ENCODE data around the gene EEF1AKMT4. TPM values are rescaled to one million over a fixed set of nuclear protein-coding genes. Genes with fewer than 3 reads are reported as not detected.

EEF1AKMT4 gene
- total RNA-seq, 2 experiments from 2014 or later: 18.8 TPM

- Histone ChIP-seq H3K4me3 (ENCODE audit: low read depth, low read length, poor library complexity, severe bottlenecking) (no peak overlapping the region), H2AFZ (ENCODE audit: low read length) (no peak overlapping the region), H3K9me2 (ENCODE audit: insufficient read depth, low read length) (no peaks in the 10 kb centered on the region), H4K20me1 (ENCODE audit: insufficient read depth, low read length) (no peaks in the 10 kb centered on the region), H3K9me3 (ENCODE audit: low read length) (no peaks in the 10 kb centered on the region), H3K4me2 (ENCODE audit: low read length) (no peak overlapping the region), H3K27ac (ENCODE audit: low read depth, low read length, poor library complexity, severe bottlenecking) (no peak overlapping the region), H3K4me1 (ENCODE audit: insufficient read depth, low read length, poor library complexity, severe bottlenecking) (no peaks in the 10 kb centered on the region), H3K79me2 (ENCODE audit: insufficient read depth, low read depth, low read length) (no peaks in the 10 kb centered on the region), H3K36me3 (ENCODE audit: insufficient read depth, low read length) (no peaks in the 10 kb centered on the region)
- intact Hi-C loops (cut with micrococcal nuclease; ENCODE audit: unreplicated experiment): no loop called here
- TF ChIP-seq CTCF (conservative IDR thresholded peaks at IDR 0.05; ENCODE audit: low read length): no peak
- no peak for TF ChIP-seq EZH2phosphoT487 (IDR thresholded peaks at IDR 0.05; ENCODE audit: borderline replicate concordance, low read depth, low read length)
- DNase-seq (ENCODE audit: low spot score): no peak
- BruUV-seq (replicated peaks): no TSS peak
- POLR2A ChIA-PET: interaction anchor here (0.6 to 0.7 kb wide), 2 partner anchors 86 to 312 kb away, joined by 4 read pairs; partner anchors contain the start of gene ABCF3
- CTCF ChIA-PET (ENCODE audit: unreplicated experiment): no interaction called here
Observed at GRCh38 chr3:184272269-184272668, 22.8 kb downstream of the EEF1AKMT4 start.

- no peak for DNase-seq (ENCODE audit: low spot score)
- no peak overlapping the region for H3K27ac ChIP-seq (ENCODE audit: low read depth, low read length, poor library complexity, severe bottlenecking)
- intact Hi-C loops (cut with micrococcal nuclease; ENCODE audit: unreplicated experiment): no loop called here
- no peak overlapping the region for H3K4me2 ChIP-seq (ENCODE audit: low read length)
- BruUV-seq (replicated peaks): no TSS peak
- CTCF ChIA-PET (ENCODE audit: unreplicated experiment): no interaction called here
- no peak overlapping the region for H2AFZ ChIP-seq (ENCODE audit: low read length)
- no peaks in the 10 kb centered on the region for H3K9me3 ChIP-seq (ENCODE audit: low read length)
- no peaks in the 10 kb centered on the region for H3K36me3 ChIP-seq (ENCODE audit: insufficient read depth, low read length)
- no peaks in the 10 kb centered on the region for H3K9me2 ChIP-seq (ENCODE audit: insufficient read depth, low read length)
- no peaks in the 10 kb centered on the region for H3K4me1 ChIP-seq (ENCODE audit: insufficient read depth, low read length, poor library complexity, severe bottlenecking)
- no peak overlapping the region for H3K4me3 ChIP-seq (ENCODE audit: low read depth, low read length, poor library complexity, severe bottlenecking)
- POLR2A ChIA-PET: no interaction called here
- TF ChIP-seq EZH2phosphoT487 (IDR thresholded peaks at IDR 0.05; ENCODE audit: borderline replicate concordance, low read depth, low read length) (no peak), CTCF (conservative IDR thresholded peaks at IDR 0.05; ENCODE audit: low read length) (no peak)
- H3K79me2 ChIP-seq (ENCODE audit: insufficient read depth, low read depth, low read length): no peaks in the 10 kb centered on the region
- no peaks in the 10 kb centered on the region for H4K20me1 ChIP-seq (ENCODE audit: insufficient read depth, low read length)
Observed at GRCh38 chr3:184275381-184275701, 25.9 kb downstream of the EEF1AKMT4 start.

GRCh38 chr3:184275961-184276910, 26.8 kb downstream of the EEF1AKMT4 start, which contains the start of gene ECE2:
Gene ECE2, plus strand, starts transcription at chr3:184276022. Its CDS starts 132 bp downstream, at chr3:184276154.
- no peak within 1 kb of the TSS for H2AFZ ChIP-seq (ENCODE audit: low read length)
- POLR2A ChIA-PET: no interaction called here
- no peaks in the 10 kb centered on the region for H3K9me2 ChIP-seq (ENCODE audit: insufficient read depth, low read length)
- H4K20me1 ChIP-seq (ENCODE audit: insufficient read depth, low read length): no peaks in the 10 kb centered on the region
- no peak for TF ChIP-seq EZH2phosphoT487 (IDR thresholded peaks at IDR 0.05; ENCODE audit: borderline replicate concordance, low read depth, low read length)
- TF ChIP-seq CTCF (conservative IDR thresholded peaks at IDR 0.05; ENCODE audit: low read length): no peak
- H3K4me2 ChIP-seq (ENCODE audit: low read length): no peak within 1 kb of the TSS
- no peak for DNase-seq (ENCODE audit: low spot score)
- H3K4me1 ChIP-seq (ENCODE audit: insufficient read depth, low read length, poor library complexity, severe bottlenecking): no peaks in the 10 kb centered on the region
- no TSS peak for BruUV-seq (replicated peaks)
- H3K36me3 ChIP-seq (ENCODE audit: insufficient read depth, low read length): no peaks in the 10 kb centered on the region
- intact Hi-C loops (cut with micrococcal nuclease; ENCODE audit: unreplicated experiment): no loop called here
- no peaks in the 10 kb centered on the region for H3K9me3 ChIP-seq (ENCODE audit: low read length)
- no peaks in the 10 kb centered on the region for H3K79me2 ChIP-seq (ENCODE audit: insufficient read depth, low read depth, low read length)
- H3K4me3 ChIP-seq (ENCODE audit: low read depth, low read length, poor library complexity, severe bottlenecking): no peak within 1 kb of the TSS
- CTCF ChIA-PET (ENCODE audit: unreplicated experiment): no interaction called here
- H3K27ac ChIP-seq (ENCODE audit: low read depth, low read length, poor library complexity, severe bottlenecking): no peak within 1 kb of the TSS
